Measurements from ENCODE around the gene C1orf167.

GRCh38 chr1:11793819-11794218 is 31.8 kb downstream of the C1orf167 start:
- no peak for TF ChIP-seq MYNN (CRISPR knock-in tag; IDR thresholded peaks at IDR 0.05; ENCODE audit: low read depth)
- no peak for TF ChIP-seq ARHGAP35 (CRISPR knock-in tag; IDR thresholded peaks at IDR 0.05; ENCODE audit: borderline replicate concordance)
- no peak for TF ChIP-seq TRIM24 (CRISPR knock-in tag; IDR thresholded peaks at IDR 0.05)
- no peak for TF ChIP-seq EZH2 (conservative IDR thresholded peaks at IDR 0.05; ENCODE audit: low read depth, low read length)
- no peak for TF ChIP-seq MED1 (CRISPR knock-in tag; IDR thresholded peaks at IDR 0.05)

Data from HepG2 (cell line).